ENCODE results near the gene JUN. TPM values are rescaled to one million over a fixed set of nuclear protein-coding genes. Genes with fewer than 3 reads are reported as not detected.
"Not testable (repeated sequence)": the region's sequence is repeated elsewhere in the genome, so short reads cannot be mapped to it uniquely, and the experiment has no call there.

JUN gene
- total RNA-seq, 2 donors from 2014 or later = 15.1 to 16.3 TPM

DNA sequence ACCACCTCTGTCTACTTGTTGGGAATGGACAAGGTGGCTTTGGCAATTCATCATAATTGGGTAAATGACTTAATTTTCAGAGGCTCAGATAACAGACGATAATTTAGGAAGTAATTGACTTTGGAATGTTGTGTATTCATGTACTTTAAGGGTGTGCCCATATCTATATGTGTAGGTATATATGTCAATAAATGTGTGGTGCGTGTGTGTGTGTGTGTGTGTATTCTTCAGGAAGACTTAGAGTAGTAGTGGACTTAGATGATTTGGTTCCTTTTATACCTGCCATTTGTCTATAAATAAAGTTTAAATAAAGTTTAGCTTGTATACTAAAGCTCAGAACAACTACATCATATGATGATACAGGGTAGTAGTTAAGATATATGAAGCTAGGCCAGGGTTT, 20.0 kb upstream of the JUN start:
- Histone ChIP-seq H3K9me3 (ENCODE audit: control insufficient read depth, low read length) (no peaks in the 10 kb centered on the region), H3K27me3 (ENCODE audit: control insufficient read depth, insufficient read depth, low read length, poor library complexity, severe bottlenecking) (no peaks in the 10 kb centered on the region), H3K9ac (ENCODE audit: extremely low read depth, low read length, poor library complexity, severe bottlenecking) (no peak overlapping the region), H3K4me3 (ENCODE audit: low read length) (no peak overlapping the region), H3K4me1 (ENCODE audit: control insufficient read depth, insufficient read depth, low read length) (no peaks in the 10 kb centered on the region), H3K27ac (ENCODE audit: low read depth, low read length) (no peak overlapping the region), H3K36me3 (ENCODE audit: control insufficient read depth, insufficient read depth, low read length) (no peaks in the 10 kb centered on the region)
- Mint-ChIP-seq H3K4me3 (no peak overlapping the region), H3K4me1 (peaks cover 5% of the 10 kb centered on the region), H3K27me3 (ENCODE audit: insufficient read depth) (peaks cover 9% of the 10 kb centered on the region), H3K9me3 (no peaks in the 10 kb centered on the region), H3K27ac (no peak overlapping the region), H3K36me3 (ENCODE audit: low read depth) (no peaks in the 10 kb centered on the region)
- WGBS, 2 experiments (ENCODE audit: insufficient coverage in 1 of 2, insufficient read length in 1 of 2) = 92 to 96% methylated on average over 2 of the region's 2 CpGs
- TF ChIP-seq, protein P1, sequence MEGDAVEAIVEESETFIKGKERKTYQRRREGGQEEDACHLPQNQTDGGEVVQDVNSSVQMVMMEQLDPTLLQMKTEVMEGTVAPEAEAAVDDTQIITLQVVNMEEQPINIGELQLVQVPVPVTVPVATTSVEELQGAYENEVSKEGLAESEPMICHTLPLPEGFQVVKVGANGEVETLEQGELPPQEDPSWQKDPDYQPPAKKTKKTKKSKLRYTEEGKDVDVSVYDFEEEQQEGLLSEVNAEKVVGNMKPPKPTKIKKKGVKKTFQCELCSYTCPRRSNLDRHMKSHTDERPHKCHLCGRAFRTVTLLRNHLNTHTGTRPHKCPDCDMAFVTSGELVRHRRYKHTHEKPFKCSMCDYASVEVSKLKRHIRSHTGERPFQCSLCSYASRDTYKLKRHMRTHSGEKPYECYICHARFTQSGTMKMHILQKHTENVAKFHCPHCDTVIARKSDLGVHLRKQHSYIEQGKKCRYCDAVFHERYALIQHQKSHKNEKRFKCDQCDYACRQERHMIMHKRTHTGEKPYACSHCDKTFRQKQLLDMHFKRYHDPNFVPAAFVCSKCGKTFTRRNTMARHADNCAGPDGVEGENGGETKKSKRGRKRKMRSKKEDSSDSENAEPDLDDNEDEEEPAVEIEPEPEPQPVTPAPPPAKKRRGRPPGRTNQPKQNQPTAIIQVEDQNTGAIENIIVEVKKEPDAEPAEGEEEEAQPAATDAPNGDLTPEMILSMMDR (conservative IDR thresholded peaks at IDR 0.05) = no peak
- no peak for DNase-seq

DNA sequence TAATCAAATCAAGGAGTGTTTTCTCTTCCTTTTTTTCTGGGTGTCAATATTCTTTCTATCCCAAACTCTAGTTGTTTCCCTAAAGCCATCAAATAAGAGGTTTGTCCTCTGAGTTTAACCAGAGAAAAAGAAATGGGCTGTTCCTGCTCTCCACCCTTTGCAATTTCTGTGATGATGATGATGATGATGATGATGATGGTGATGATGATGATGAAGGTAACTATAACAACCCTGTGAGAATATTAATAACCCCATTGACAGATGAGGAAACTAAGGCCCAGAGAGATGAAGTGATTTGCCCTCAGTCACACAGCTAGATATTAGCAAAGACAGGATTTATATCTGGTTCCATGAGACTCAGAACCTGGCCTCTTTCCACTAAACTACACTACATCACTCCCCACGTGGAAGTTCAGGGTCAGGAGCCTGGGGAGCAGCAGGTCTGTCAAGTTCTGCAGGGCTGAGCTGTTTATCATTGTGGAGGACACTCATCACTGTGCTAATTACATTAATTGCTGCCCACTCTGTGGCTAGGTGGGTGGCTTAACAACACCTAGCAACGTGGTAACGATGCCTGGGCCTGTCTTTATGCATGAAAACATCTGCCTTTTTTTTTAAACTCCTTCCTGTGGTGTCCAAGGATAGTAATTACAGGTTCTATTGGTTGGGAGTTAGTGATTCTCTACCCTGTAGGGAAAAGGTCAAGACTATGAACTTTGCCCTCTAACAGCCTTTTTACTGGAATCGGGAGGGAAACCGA, 19.0 kb upstream of the JUN start:
- TF ChIP-seq, protein P1 (conservative IDR thresholded peaks at IDR 0.05) = no peak

DNA sequence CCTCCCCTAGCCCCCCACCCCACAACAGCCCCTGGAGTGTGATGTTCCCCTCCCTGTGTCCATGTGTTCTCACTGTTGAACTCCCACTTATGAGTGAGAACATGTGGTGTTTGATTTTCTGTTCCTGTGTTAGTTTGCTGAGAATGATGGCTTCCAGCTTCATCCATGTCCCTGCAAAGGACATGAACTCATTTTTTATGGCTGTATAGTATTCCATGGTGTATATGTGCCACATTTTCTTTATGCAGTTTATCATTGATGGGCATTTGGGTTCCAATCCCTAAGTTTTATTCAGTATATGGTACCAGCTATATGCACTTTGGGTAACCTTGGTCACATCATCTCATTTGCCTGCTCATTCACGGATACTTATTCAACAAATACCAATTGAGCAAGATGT, 17.4 kb upstream of the JUN start:
- not testable (repeated sequence) for H3K27me3 ChIP-seq (ENCODE audit: control insufficient read depth, insufficient read depth, low read length, poor library complexity, severe bottlenecking); H3K9ac ChIP-seq (ENCODE audit: extremely low read depth, low read length, poor library complexity, severe bottlenecking); H3K4me1 ChIP-seq (ENCODE audit: control insufficient read depth, insufficient read depth, low read length); H3K27ac Mint-ChIP-seq; H3K4me3 ChIP-seq (ENCODE audit: low read length); H3K4me1 Mint-ChIP-seq; H3K27me3 Mint-ChIP-seq (ENCODE audit: insufficient read depth); H3K9me3 ChIP-seq (ENCODE audit: control insufficient read depth, low read length); H3K9me3 Mint-ChIP-seq; DNase-seq; H3K27ac ChIP-seq (ENCODE audit: low read depth, low read length); H3K36me3 ChIP-seq (ENCODE audit: control insufficient read depth, insufficient read depth, low read length); H3K36me3 Mint-ChIP-seq (ENCODE audit: low read depth); H3K4me3 Mint-ChIP-seq
- WGBS, 2 experiments (ENCODE audit: insufficient coverage in 1 of 2, insufficient read length in 1 of 2) = 100% methylated on average over 1 of the region's 1 CpG; no CpG with 5 or more reads in 1 of the 2 experiments

More for the DNA sequence above, 19.0 kb upstream of the JUN start:
- Histone ChIP-seq H3K9me3 (ENCODE audit: control insufficient read depth, low read length) (no peaks in the 10 kb centered on the region), H3K27me3 (ENCODE audit: control insufficient read depth, insufficient read depth, low read length, poor library complexity, severe bottlenecking) (no peaks in the 10 kb centered on the region), H3K27ac (ENCODE audit: low read depth, low read length) (no peak overlapping the region), H3K36me3 (ENCODE audit: control insufficient read depth, insufficient read depth, low read length) (no peaks in the 10 kb centered on the region), H3K9ac (ENCODE audit: extremely low read depth, low read length, poor library complexity, severe bottlenecking) (no peak overlapping the region), H3K4me3 (ENCODE audit: low read length) (no peak overlapping the region), H3K4me1 (ENCODE audit: control insufficient read depth, insufficient read depth, low read length) (no peaks in the 10 kb centered on the region)
- WGBS, 2 experiments (ENCODE audit: insufficient coverage in 1 of 2, insufficient read length in 1 of 2) = 67 to 68% methylated on average over 3 to 5 of the region's 5 CpGs
- peaks cover 9% of the 10 kb centered on the region for H3K27me3 Mint-ChIP-seq (ENCODE audit: insufficient read depth)
- peaks cover 5% of the 10 kb centered on the region for H3K4me1 Mint-ChIP-seq
- no peak for DNase-seq
- no peaks in the 10 kb centered on the region for H3K36me3 Mint-ChIP-seq (ENCODE audit: low read depth)
- H3K9me3 Mint-ChIP-seq = no peaks in the 10 kb centered on the region
- no peak overlapping the region for H3K4me3 Mint-ChIP-seq
- no peak overlapping the region for H3K27ac Mint-ChIP-seq
